IPS-18a (cell line): ENCODE data around the gene GON4L.

Experiments used
- H3K27ac ChIP-seq: one replicate; pipeline ENCODE4 v1.5.1; 2013; ENCODE audit warnings: low read length
- H3K27me3 ChIP-seq: one replicate; pipeline ENCODE4 v1.6.1; 2013; ENCODE audit warnings: mild to moderate bottlenecking, low read length; ENCODE audit not compliant: control insufficient read depth, insufficient read depth
- H3K36me3 ChIP-seq: one replicate; pipeline ENCODE4 v1.6.1; 2013; ENCODE audit warnings: low read depth, low read length; ENCODE audit not compliant: control insufficient read depth
- H3K4me1 ChIP-seq: one replicate; pipeline ENCODE4 v1.6.1; 2013; ENCODE audit warnings: low read depth, low read length; ENCODE audit not compliant: control insufficient read depth
- H3K4me3 ChIP-seq: one replicate; pipeline ENCODE4 v1.5.1; 2013; ENCODE audit warnings: low read length
- H3K9ac ChIP-seq: one replicate; pipeline ENCODE4 v1.6.1; 2013; ENCODE audit warnings: mild to moderate bottlenecking, low read length, moderate library complexity
- H3K9me3 ChIP-seq: one replicate; pipeline ENCODE4 v1.6.1; 2013; ENCODE audit warnings: low read depth, low read length; ENCODE audit not compliant: control insufficient read depth

GON4L gene

GRCh38 chr1:155889566-155889965, 32.6 kb upstream of the GON4L start:
- H3K4me3 ChIP-seq, result no peak overlapping the region
- H3K36me3 ChIP-seq, result no peaks in the 10 kb centered on the region

DNA sequence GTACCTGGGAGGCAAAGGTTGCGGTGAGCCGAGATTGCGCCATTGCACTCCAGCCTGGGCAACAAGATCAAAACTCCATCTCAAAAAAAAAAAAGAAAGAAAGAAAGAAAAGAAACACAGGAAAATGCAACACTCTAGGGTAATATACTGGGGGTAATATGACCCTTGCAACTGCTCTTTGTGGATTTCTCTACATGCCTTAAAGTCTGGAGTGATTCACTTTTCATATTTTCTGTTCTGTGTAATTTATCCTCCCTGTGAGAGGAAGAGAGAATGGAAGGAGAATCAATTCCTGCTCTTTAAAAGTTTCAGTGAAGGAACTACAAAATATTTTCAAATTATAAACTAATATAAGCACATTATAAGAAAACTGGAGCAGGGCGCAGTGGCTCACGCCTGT, 31.5 kb upstream of the GON4L start:
- Histone ChIP-seq H3K9me3 (no peaks in the 10 kb centered on the region), H3K4me3 (no peak overlapping the region), H3K27ac (no peak overlapping the region)

More at GRCh38 chr1:155889566-155889965, 32.6 kb upstream of the GON4L start:
- Histone ChIP-seq H3K27ac (no peak overlapping the region), H3K27me3 (no peaks in the 10 kb centered on the region), H3K9me3 (no peaks in the 10 kb centered on the region), H3K4me1 (no peaks in the 10 kb centered on the region), H3K9ac (no peak overlapping the region)

GRCh38 chr1:155884982-155885381, 28.0 kb upstream of the GON4L start:
- H3K27ac ChIP-seq, result no peak overlapping the region
- no peaks in the 10 kb centered on the region for H3K4me1 ChIP-seq
- H3K27me3 ChIP-seq, result no peaks in the 10 kb centered on the region

More for the DNA sequence above, 31.5 kb upstream of the GON4L start:
- Histone ChIP-seq H3K9ac (no peak overlapping the region), H3K27me3 (no peaks in the 10 kb centered on the region), H3K36me3 (no peaks in the 10 kb centered on the region), H3K4me1 (no peaks in the 10 kb centered on the region)

DNA sequence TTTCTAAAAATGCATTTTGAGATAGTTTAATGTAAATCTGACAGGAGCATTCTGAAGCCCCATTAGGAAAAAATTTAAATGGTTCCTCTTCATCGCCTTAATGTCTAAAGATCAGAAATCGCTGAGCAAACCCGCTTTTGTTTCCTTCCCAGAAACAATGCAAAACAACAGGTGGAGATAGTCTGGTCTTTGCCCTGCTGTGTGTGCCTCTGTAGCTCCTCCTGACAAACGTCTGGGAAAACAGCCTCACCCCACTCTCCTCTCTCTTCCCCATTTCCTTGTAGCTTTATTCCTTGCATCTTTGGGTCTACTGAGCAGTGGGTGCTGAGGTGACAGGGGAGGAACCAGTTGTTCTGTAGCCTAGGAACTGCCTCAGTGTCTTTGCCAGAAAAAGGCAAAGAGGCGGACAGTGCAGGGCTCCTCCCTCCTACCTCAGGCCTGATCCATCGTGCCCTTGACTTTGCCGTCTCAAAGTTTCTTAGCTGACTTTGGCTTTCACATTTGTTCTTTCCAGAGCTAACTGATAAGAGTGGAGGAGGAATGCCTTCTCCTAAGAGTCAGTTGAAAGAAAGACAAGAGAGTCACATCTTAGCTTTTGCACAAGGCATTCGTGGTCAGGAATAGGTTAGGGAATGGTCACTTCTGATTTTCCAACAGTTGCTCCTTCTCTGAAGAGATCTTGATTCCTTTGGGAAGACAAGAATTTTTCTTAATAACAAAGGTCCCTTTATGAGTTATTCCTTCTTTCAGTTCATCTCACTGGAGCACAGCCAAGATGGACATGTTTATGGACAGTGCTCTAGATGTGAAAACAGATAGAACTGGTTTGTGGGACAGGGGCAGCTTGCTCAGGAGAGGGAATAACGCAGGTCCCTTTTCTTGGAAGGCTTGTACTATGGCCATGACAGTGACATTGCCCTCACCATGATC, 27.3 kb upstream of the GON4L start:
- Histone ChIP-seq H3K27ac (no peak overlapping the region), H3K27me3 (no peaks in the 10 kb centered on the region), H3K4me1 (no peaks in the 10 kb centered on the region), H3K9ac (no peak overlapping the region), H3K9me3 (no peaks in the 10 kb centered on the region), H3K36me3 (no peaks in the 10 kb centered on the region), H3K4me3 (no peak overlapping the region)

More at GRCh38 chr1:155884982-155885381, 28.0 kb upstream of the GON4L start:
- Histone ChIP-seq H3K9me3 (no peaks in the 10 kb centered on the region), H3K9ac (no peak overlapping the region), H3K4me3 (no peak overlapping the region), H3K36me3 (no peaks in the 10 kb centered on the region)

DNA sequence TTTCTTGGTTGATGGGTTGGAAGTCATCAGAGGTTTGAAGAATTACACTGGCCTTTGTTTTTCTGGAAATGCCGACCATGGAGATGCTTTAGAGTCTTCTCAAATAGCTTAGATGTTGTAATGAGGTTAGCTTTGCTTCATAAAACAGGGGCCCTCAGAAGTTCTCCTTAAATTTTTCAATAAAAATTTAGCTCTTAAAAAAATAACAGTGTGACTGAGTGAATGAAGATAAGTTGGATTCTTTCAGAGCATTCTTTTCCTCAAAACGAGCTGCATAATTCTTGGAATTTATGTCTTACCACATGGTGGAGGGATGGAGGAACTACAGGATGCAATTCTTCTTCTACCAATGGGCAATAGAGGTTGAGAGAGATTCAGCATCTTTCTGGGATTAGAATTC, 25.8 kb upstream of the GON4L start:
- Histone ChIP-seq H3K4me3 (no peak overlapping the region), H3K27me3 (no peaks in the 10 kb centered on the region), H3K9me3 (no peaks in the 10 kb centered on the region), H3K27ac (no peak overlapping the region), H3K36me3 (no peaks in the 10 kb centered on the region), H3K4me1 (no peaks in the 10 kb centered on the region), H3K9ac (no peak overlapping the region)

- Histone ChIP-seq H3K27me3 (no peaks in the 10 kb centered on the region), H3K36me3 (no peaks in the 10 kb centered on the region), H3K9ac (no peak overlapping the region), H3K9me3 (no peaks in the 10 kb centered on the region), H3K4me3 (no peak overlapping the region), H3K27ac (no peak overlapping the region), H3K4me1 (no peaks in the 10 kb centered on the region)
Observed at GRCh38 chr1:155882235-155882634, 25.2 kb upstream of the GON4L start.

DNA sequence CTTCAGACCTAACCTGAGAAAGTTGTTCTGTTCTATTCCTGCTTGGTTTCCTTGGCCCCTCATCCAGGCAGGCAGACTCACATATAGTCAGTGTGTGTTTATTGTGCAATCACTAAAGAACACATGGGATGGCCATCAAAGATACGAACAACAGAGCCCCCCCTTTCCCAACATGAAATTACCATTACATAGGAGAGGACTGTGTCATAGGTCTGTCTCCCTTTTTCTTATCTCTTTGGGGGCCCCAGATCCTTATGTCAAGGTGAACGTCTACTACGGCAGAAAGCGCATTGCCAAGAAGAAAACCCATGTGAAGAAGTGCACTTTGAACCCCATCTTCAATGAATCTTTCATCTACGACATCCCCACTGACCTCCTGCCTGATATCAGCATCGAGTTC, 23.9 kb upstream of the GON4L start:
- Histone ChIP-seq H3K36me3 (no peaks in the 10 kb centered on the region), H3K27ac (no peak overlapping the region), H3K27me3 (no peaks in the 10 kb centered on the region), H3K4me1 (no peaks in the 10 kb centered on the region), H3K9me3 (no peaks in the 10 kb centered on the region), H3K4me3 (no peak overlapping the region), H3K9ac (no peak overlapping the region)

GRCh38 chr1:155880251-155880650, 23.2 kb upstream of the GON4L start:
- H3K9ac ChIP-seq, result no peak overlapping the region
- H3K4me1 ChIP-seq, result no peaks in the 10 kb centered on the region
- H3K27me3 ChIP-seq, result no peaks in the 10 kb centered on the region
- no peaks in the 10 kb centered on the region for H3K9me3 ChIP-seq
- H3K27ac ChIP-seq, result no peak overlapping the region
- no peaks in the 10 kb centered on the region for H3K36me3 ChIP-seq
- no peak overlapping the region for H3K4me3 ChIP-seq

DNA sequence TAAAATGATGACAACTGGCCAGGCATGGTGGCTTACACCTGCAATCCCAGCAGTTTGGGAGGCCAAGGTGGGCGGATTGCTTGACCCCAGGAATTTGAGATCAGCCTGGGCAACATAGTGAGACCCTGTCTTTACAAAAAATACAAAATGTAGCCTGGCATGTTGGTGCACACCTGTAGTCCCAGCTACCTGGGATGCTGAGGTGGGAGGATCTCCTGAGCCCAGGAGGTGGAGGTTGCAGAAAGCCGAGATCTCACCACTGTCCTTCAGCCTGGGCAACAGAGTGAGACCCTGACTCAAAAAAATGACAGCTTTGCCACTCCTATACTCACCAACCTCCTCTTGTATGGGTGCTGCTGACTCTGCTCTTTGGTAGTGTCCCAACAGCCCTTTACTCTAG, 20.9 kb upstream of the GON4L start:
- Histone ChIP-seq H3K27ac (no peak overlapping the region), H3K36me3 (no peaks in the 10 kb centered on the region)

GRCh38 chr1:155873860-155874259, 16.8 kb upstream of the GON4L start:
- Histone ChIP-seq H3K4me3 (no peak overlapping the region), H3K4me1 (no peaks in the 10 kb centered on the region), H3K9me3 (no peaks in the 10 kb centered on the region), H3K36me3 (no peaks in the 10 kb centered on the region), H3K9ac (no peak overlapping the region), H3K27ac (no peak overlapping the region), H3K27me3 (no peaks in the 10 kb centered on the region)

More for the DNA sequence above, 20.9 kb upstream of the GON4L start:
- no peaks in the 10 kb centered on the region for H3K27me3 ChIP-seq
- H3K9me3 ChIP-seq, result no peaks in the 10 kb centered on the region
- H3K4me1 ChIP-seq, result no peaks in the 10 kb centered on the region
- no peak overlapping the region for H3K4me3 ChIP-seq
- no peak overlapping the region for H3K9ac ChIP-seq

DNA sequence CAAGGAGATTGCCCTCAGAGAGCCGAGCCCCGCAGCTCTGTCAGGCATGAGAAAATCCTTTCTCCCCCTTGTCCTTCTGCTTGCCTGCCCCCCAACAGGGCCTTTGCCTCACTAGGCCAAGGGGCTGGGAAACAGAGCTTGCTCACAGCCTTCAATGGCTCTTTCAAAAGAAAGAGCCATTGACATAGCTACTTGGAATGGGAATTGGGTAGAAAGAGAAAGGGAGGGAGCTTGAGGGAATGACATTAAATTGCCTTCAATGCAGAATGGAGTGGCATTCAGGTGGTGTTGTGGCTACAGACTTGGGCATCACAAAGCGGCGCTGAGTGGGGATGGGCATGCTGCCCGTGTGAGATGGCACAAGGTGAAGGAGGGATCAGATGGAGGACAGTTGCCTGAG, 15.5 kb upstream of the GON4L start:
- Histone ChIP-seq H3K4me3 (no peak overlapping the region), H3K27me3 (no peaks in the 10 kb centered on the region), H3K27ac (no peak overlapping the region), H3K9ac (no peak overlapping the region), H3K4me1 (no peaks in the 10 kb centered on the region), H3K36me3 (no peaks in the 10 kb centered on the region), H3K9me3 (no peaks in the 10 kb centered on the region)

GRCh38 chr1:155871390-155871789, 14.4 kb upstream of the GON4L start:
- Histone ChIP-seq H3K4me3 (no peak overlapping the region), H3K27me3 (no peaks in the 10 kb centered on the region), H3K27ac (no peak overlapping the region), H3K36me3 (no peaks in the 10 kb centered on the region), H3K9ac (no peak overlapping the region), H3K9me3 (no peaks in the 10 kb centered on the region), H3K4me1 (no peaks in the 10 kb centered on the region)
